Measurements from ENCODE around the gene OSBPL8. TPM values are rescaled to one million over a fixed set of nuclear protein-coding genes. Genes with fewer than 3 reads are reported as not detected.

The OSBPL8 gene
- total RNA-seq, 4 donors from 2014 or later = 83.6 to 131 (median 97.4) TPM

- no peak for TF ChIP-seq CTCF (IDR thresholded peaks at IDR 0.05; ENCODE audit: low read depth)
Observed at GRCh38 chr12:76563061-76563460, 3.5 kb upstream of the OSBPL8 start.

GRCh38 chr12:76562130-76562529 is 2.6 kb upstream of the OSBPL8 start:
- TF ChIP-seq CTCF (IDR thresholded peaks at IDR 0.05; ENCODE audit: low read depth) = no peak

GRCh38 chr12:76560086-76560491 is 518 bp upstream of the OSBPL8 start:
- no peak for TF ChIP-seq CTCF (IDR thresholded peaks at IDR 0.05; ENCODE audit: low read depth)

- no peak for TF ChIP-seq CTCF (IDR thresholded peaks at IDR 0.05; ENCODE audit: low read depth)
Observed at GRCh38 chr12:76558684-76559399, 729 bp downstream of the OSBPL8 start.

- TF ChIP-seq CTCF (IDR thresholded peaks at IDR 0.05; ENCODE audit: low read depth) = no peak
Observed at GRCh38 chr12:76556368-76556767, 3.2 kb downstream of the OSBPL8 start.

DNA sequence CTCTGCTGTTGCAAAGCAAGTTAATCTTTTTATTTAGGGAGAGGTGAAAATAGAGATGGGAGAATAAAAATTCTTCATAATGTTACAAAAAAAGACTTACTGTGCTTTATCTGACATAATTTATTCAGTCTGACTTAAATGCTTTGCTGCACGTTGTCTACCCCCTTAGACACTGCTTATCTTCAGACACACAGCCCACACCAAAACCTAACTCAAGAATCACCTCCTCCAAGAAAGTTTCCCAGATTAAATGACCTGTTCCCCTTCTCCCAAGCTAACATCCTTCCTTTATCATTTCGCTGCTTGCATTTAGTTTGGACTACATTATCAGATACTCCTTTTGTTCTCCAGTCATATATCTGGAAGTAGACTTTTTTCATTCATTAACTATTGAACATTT is 3.8 kb downstream of the OSBPL8 start:
- TF ChIP-seq CTCF (IDR thresholded peaks at IDR 0.05; ENCODE audit: low read depth) = no peak

GRCh38 chr12:76555231-76555767 is 4.3 kb downstream of the OSBPL8 start:
- TF ChIP-seq CTCF (IDR thresholded peaks at IDR 0.05; ENCODE audit: low read depth) = no peak

Data from subcutaneous adipose tissue (tissue), 4 donors.